SIG-M5 (cell line): ENCODE measurements around the gene SLC4A1.

ENCODE experiments used
- DNase-seq: peaks from one replicate; lab custom pipeline; 2025; lab: John Stamatoyannopoulos, UW

SLC4A1 gene

GRCh38 chr17:44220213-44221083, 47.5 kb downstream of the SLC4A1 start:
- no peak for DNase-seq

DNA sequence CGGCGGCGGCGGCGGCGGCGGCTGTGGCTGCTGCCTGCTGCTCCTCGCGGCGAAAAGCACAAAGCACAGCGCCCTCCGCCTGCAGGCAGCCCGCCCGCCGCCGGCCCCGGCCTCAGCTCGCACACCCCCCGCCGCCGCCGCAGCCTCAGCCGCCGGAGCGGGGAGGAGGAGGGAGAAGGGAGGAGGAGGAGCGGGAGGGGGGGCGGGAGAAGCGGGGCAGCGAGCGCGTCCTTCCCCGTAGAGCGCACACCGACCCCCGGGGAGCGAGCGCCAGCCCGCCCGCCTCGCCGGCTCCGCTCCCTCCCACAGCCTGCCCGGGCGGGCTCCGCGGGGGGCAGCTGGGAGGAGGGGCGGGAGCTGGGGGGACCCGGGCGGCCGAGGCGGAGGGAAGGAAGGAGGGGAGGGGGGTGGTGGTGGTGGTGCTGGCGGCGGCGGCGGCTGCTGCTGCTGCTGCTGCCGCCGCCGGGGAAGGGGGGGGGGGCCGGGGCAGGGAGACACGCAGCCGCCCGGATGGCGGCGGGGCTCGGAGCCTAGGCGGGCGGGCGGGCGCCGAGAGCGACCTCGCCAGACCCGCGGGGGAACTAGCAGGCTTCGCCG, 48.2 kb downstream of the SLC4A1 start, which contains the start of gene UBTF:
Gene UBTF, minus strand, starts transcription at position 60 of the 597 bp plus-strand sequence. CDS start 1,446 bp downstream, outside the sequence.
- DNase-seq = no peak

- no peak for DNase-seq
Measured at GRCh38 chr17:44219108-44219615, 48.8 kb downstream of the SLC4A1 start.

GRCh38 chr17:44218344-44219107, 49.4 kb downstream of the SLC4A1 start:
- no peak for DNase-seq

DNA sequence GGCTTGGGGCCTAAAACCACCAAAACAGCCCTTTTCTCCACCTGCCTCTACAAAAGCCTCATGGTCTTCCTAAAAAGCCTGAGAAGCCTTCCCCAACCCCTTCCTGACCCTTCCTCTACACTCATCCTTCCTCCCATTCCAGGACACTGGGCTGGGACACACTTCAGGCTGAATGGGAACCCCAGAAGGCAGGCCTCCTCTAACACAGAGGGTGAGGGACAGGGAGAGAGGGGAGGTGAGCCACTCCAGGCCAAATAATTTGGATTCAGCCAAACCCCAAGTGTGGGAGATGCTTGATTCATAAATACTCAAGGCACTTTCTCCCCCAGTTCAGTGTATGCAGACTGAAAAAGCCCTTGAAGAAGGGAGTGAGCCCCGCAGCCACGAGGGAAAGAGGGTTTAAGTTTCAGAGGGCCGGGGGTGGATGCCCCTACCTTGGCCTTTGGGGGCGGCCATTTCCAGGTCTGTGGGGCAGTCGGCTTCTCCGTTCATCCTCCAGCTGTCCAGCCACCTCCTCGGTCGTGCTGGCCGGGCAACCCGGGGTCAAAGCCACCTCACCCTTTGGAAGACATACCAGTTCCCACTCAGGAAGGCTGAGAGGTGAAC, 50.1 kb downstream of the SLC4A1 start:
- no peak for DNase-seq

- DNase-seq = no peak
Measured at GRCh38 chr17:44216694-44217093, 51.2 kb downstream of the SLC4A1 start.

DNA sequence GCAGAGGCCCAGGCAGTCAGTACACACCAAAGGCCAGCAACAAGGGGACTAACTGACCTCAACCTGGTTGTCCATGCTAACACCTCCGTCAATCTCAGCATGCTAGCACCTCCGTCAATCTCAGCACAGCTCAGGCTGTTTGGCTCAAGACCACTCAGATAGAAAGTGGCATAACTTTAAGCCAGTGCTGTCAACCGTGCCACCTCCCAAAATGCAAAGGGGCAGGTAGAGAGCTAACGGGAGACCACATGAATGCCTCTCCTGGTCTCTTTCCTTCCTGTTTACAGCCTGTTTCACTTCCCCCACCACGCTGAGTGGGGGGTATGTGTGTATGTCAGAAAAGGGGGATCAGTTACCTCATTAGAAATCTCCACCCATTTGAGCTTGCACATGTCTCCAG, 51.8 kb downstream of the SLC4A1 start:
- no peak for DNase-seq

- DNase-seq = no peak
Measured at GRCh38 chr17:44214896-44215295, 53.0 kb downstream of the SLC4A1 start.

DNA sequence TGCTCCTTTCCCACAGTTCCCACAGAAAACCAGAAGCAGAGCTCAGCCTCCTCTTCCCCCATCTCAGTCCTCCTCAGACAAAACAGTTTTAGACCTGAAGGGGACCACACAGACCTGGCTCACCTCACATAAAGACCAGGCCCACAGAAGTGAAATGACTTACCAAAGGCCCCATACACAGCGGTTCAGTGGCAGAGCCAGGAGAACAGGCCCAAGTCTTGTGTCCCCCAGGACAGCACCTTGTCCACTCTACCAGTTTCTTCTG, 53.8 kb downstream of the SLC4A1 start:
- no peak for DNase-seq

DNA sequence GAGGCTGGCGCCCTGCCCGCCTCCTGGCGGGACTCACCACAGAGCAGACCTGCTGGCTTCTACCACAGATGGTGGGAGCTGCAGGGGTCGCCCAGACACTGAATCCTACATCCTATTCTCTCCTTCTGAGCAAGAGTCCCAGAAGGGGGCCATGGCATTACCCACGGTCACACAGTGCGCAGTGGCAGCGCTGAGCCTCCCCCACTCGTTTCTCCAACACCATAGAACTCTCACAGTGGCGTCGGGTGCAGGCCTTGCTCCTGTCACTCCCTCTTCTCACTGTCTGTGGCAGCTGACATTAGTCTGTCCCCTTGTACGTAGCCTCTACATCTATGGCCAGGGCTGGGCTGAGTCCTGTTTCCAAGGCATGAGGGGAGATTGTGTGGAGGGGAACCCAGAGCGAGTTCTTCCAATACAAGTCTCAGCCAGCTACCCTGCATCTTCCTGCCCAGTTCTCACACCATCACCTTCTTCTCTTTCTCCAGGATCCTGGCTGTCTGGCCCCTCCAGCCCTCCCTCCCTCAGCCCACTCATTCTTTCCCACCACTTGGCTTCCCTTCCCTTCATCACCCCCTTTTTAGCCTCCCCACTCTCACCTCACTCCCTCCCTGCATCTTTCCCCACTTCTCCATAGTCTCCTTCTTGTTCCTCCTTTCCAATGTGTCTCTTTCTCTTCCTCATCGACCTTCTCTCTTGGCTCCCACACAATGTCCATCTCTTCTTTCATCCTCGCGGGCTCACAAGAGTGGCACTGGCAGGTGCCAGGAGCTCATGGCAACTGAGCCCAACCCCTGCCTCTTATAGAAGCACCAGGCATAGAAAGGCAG, 54.3 kb downstream of the SLC4A1 start:
- DNase-seq = no peak

DNA sequence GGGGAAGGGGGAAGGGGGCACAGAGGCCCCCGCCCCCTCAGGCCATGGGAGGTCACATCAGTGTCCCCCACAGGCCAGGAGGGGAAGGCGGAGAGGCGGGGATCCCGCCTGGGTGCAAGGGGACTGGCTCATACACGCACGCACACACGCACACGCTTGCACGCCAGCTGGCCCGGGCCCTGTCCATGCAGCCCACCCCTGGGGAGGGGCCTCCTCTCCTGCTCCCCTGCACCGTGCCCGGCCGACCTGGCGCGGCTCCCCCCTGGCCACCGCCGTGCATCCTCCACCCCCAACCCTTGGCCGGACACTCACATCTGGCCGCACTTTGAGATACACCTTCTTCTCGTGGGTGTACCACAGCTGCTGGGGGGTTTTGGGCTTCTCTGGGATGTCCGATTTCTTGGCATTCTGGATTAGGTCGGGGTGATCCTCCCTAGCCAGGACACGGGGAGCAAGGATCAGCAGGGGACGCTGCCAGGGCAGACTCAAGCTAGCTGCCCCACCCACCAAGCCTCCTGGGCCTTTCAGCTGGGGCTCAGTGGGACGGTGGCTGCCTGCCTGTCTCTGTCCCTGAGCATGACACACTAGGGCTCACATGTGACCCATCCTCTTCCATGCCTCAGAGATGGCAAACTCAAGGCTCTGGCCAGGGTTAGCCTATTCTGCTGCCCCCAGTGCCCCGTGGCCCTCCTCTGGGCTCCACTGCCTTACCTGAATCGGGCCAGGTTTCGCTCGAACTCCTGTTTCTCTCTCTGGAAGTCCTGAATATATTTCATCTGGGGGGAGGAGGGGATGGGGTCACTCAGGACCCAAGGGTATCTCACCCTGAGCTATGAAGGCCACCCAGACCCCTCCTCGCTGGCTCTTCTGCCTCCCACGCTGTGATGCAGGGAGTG, 55.2 kb downstream of the SLC4A1 start:
- no peak for DNase-seq

- DNase-seq = no peak
Measured at GRCh38 chr17:44211281-44212265, 56.4 kb downstream of the SLC4A1 start.

- DNase-seq = peak; percentile 44
Measured at GRCh38 chr17:44210342-44211192, 57.4 kb downstream of the SLC4A1 start.

DNA sequence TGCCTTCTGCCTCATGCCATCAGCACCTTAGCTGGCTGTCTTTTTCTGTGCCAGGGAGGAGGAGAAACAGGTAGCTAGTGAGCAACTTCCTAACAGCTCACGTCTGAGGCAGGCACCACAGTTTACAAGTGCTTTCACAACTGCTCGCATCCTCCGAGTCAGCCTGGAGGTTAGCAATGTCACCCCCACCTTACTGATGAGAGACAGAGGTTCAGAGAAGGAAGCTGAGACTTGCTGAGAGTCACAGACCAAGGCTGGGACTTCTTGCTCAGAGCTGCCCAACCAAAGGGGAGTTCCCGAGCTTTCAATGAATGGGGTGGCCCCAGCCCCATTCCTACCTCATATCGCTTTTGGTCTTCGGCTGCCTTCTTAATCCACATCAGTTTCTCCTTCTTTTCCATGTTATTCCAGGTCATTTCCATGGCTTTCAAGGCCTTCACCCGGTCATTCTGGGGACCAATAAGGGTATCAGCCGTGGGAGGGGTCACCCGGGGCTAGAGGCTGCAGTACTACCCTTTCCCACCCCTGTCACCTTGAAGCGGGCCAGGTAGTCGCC, 58.1 kb downstream of the SLC4A1 start:
- DNase-seq = no peak

DNA sequence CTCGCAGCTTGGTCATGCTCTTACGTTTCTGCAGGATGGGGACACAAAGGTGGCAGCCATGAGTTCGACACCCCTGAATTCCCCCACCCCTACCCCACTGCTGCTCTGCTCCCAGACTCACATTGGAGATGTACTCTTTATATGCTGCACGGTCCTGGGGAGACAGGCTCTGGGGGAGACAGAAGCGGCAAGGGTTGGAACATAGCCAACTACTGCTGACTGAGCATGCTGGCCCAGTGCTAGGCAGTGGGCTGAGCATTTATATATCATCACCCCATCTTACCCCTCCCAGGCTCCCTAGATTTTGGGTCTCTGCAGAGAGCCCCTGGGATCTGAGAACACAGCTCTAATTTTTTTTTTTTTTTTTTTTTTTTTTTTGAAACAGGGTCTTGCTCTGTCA, 60.2 kb downstream of the SLC4A1 start:
- no peak for DNase-seq

GRCh38 chr17:44207319-44207718, 60.6 kb downstream of the SLC4A1 start:
- no peak for DNase-seq

DNA sequence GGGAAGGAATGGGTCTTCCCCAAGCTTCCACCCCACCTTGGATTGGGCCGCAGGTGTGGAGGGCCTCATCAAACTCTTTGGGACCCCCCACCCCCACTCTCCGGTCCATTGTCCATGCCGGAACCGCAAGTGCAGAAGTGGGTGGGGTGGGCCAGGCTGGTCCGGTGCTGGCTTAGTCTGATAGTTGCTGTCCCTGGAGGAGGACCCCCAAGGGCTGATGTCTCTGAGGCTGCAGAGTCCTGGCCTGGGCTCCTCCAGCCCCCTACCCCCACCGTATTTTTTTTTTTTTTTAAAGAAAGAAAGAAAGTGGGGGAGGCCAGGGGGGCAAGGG, 61.1 kb downstream of the SLC4A1 start:
- DNase-seq = no peak
